ENCODE results near the gene VPS26C.

- TF ChIP-seq POLR2AphosphoS5 (IDR thresholded peaks at IDR 0.05; ENCODE audit: low read depth, low read length) (no peak), POLR2A (IDR thresholded peaks at IDR 0.05; ENCODE audit: low read depth, low read length) (no peak)
Observed at GRCh38 chr21:37233551-37234146, 33.5 kb downstream of the VPS26C start.

All from GM12892 (cell line).